Vagina (tissue), 2 donors: Measurements from ENCODE around the gene TAF1B.

ENCODE experiments used
- POLR2A ChIP-seq, 2 donors: fragments of 450-650 bp; IDR thresholded peaks; one replicate each; pipeline ENCODE4 v1.6.1; 2017; ENCODE audit warnings: antibody characterized with exemption in 2 of 2, mild to moderate bottlenecking in 2 of 2, moderate library complexity in 2 of 2
- TF ChIP-seq, protein P1 (sequence below), 3 experiments: fragments of 450-650 bp in 2 of 3; fragments of 200-600 bp in 1 of 3; sonication (generic) in 1 of 3; IDR thresholded peaks; one replicate each; pipeline ENCODE4 v1.5.1; 2017 to 2019; ENCODE audit warnings: antibody characterized with exemption in 3 of 3, mild to moderate bottlenecking in 2 of 3, moderate library complexity in 2 of 3

DNA sequence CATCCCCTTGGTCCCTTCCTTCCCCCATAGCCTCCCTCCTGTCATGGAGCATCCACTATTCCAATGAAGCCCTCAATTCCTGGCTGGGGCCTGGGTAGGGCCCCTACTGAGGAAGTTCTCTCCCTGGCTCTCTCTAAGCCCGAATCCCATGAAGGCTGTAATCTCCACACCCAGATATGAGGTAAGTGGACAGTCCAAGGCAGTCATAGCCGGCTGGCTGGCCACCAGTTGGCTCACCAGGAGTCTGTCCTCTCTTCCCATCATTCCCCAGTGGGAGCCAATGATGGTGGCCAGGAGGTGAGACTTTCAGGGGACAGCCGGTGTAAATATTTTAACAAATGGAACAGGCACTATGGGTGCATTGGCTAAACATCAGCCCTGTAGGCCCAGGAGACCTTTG lies 6.8 kb upstream of the TAF1B start:
- TF ChIP-seq, protein P1, sequence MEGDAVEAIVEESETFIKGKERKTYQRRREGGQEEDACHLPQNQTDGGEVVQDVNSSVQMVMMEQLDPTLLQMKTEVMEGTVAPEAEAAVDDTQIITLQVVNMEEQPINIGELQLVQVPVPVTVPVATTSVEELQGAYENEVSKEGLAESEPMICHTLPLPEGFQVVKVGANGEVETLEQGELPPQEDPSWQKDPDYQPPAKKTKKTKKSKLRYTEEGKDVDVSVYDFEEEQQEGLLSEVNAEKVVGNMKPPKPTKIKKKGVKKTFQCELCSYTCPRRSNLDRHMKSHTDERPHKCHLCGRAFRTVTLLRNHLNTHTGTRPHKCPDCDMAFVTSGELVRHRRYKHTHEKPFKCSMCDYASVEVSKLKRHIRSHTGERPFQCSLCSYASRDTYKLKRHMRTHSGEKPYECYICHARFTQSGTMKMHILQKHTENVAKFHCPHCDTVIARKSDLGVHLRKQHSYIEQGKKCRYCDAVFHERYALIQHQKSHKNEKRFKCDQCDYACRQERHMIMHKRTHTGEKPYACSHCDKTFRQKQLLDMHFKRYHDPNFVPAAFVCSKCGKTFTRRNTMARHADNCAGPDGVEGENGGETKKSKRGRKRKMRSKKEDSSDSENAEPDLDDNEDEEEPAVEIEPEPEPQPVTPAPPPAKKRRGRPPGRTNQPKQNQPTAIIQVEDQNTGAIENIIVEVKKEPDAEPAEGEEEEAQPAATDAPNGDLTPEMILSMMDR (IDR thresholded peaks at IDR 0.05): no peak
- TF ChIP-seq POLR2A (IDR thresholded peaks at IDR 0.05): no peak
